IMR-90 (cell line): ENCODE results near the gene BMP7. TPM values are rescaled to one million over a fixed set of nuclear protein-coding genes. Genes with fewer than 3 reads are reported as not detected.

Source experiments
- ATAC-seq: fragments of 200-7000 bp; cut with Tn5 transposase; 2 replicates; pipeline ENCODE4 v1.9.1; 2020; ENCODE audit warnings: low read depth, mild to moderate bottlenecking, moderate library complexity
- BruUV-seq: library from RNA; stranded (reverse); fragments of 400-500 nt; replicated peaks from 2 replicates; lab custom pipeline; 2021; lab: Mats Ljungman, UMichigan
- CTCF ChIA-PET: fragments of 300-600 bp; formaldehyde crosslinking; extraction: SDS; loops from one replicate; lab custom pipeline; 2021; ENCODE audit warnings: antibody characterized with exemption; lab: Yijun Ruan, JAX
- POLR2A ChIA-PET: fragments of 300-600 bp; sonication (Branson Sonifier 250); formaldehyde crosslinking; loops from one replicate; lab custom pipeline; 2022; ENCODE audit warnings: antibody characterized with exemption; ENCODE audit not compliant: unreplicated experiment; lab: Charles Lee
- DNase-seq: peaks from one replicate; pipeline ENCODE4 v3.0.0; 2013
- H2AFZ ChIP-seq: replicated peaks from 2 replicates; pipeline ENCODE3; 2013; ENCODE audit warnings: low read length, mild to moderate bottlenecking; ENCODE audit not compliant: poor library complexity
- H2AK5ac ChIP-seq: 2 replicates; pipeline ENCODE4 v1.6.1; 2013; ENCODE audit warnings: low read depth, low read length, inconsistent platforms
- H2AK9ac ChIP-seq: replicated peaks from 2 replicates; pipeline ENCODE3; 2013; ENCODE audit warnings: mild to moderate bottlenecking, low read depth, low read length, moderate library complexity; ENCODE audit not compliant: poor library complexity
- H2BK120ac ChIP-seq: 2 replicates; pipeline ENCODE4 v1.6.1; 2013; ENCODE audit warnings: low read depth, low read length, inconsistent platforms
- H2BK15ac ChIP-seq: 3 replicates; pipeline ENCODE4 v1.6.1; 2013; ENCODE audit warnings: low read depth, low read length, inconsistent platforms
- H2BK20ac ChIP-seq: 2 replicates; pipeline ENCODE4 v1.6.1; 2013; ENCODE audit warnings: low read depth, mild to moderate bottlenecking, inconsistent platforms, low read length, moderate library complexity
- H2BK5ac ChIP-seq: 2 replicates; pipeline ENCODE4 v1.6.1; 2013; ENCODE audit warnings: mild to moderate bottlenecking, low read depth, low read length, inconsistent platforms; ENCODE audit not compliant: poor library complexity, severe bottlenecking
- H3K14ac ChIP-seq: replicated peaks from 2 replicates; pipeline ENCODE4 v1.6.1; 2013; ENCODE audit warnings: low read depth, low read length, inconsistent platforms
- H3K18ac ChIP-seq: 2 replicates; pipeline ENCODE4 v1.6.1; 2013; ENCODE audit warnings: low read depth, low read length, control low read depth
- H3K23ac ChIP-seq: 2 replicates; pipeline ENCODE4 v1.6.1; 2013; ENCODE audit warnings: low read depth, low read length, inconsistent platforms
- H3K27ac ChIP-seq: 2 replicates; pipeline ENCODE4 v1.5.1; 2013; ENCODE audit warnings: mild to moderate bottlenecking, control low read depth, low read length; ENCODE audit not compliant: insufficient read depth
- H3K27me3 ChIP-seq: 2 replicates; pipeline ENCODE4 v1.6.1; 2013; ENCODE audit warnings: low read length; ENCODE audit not compliant: control insufficient read depth, insufficient read depth
- H3K36me3 ChIP-seq: 2 replicates; pipeline ENCODE4 v1.6.1; 2013; ENCODE audit warnings: low read length, mixed read lengths; ENCODE audit not compliant: control insufficient read depth, insufficient read depth
- H3K4ac ChIP-seq: 2 replicates; pipeline ENCODE4 v1.6.1; 2013; ENCODE audit warnings: low read depth, low read length, inconsistent platforms
- H3K4me1 ChIP-seq: 2 replicates; pipeline ENCODE4 v1.6.1; 2013; ENCODE audit warnings: low read length, mixed read lengths; ENCODE audit not compliant: control insufficient read depth, insufficient read depth
- H3K4me2 ChIP-seq: 2 replicates; pipeline ENCODE4 v1.6.1; 2013; ENCODE audit warnings: low read depth, mild to moderate bottlenecking, control low read depth, low read length, moderate library complexity
- H3K4me3 ChIP-seq: 2 replicates; pipeline ENCODE4 v1.5.1; 2013; ENCODE audit warnings: low read depth, mild to moderate bottlenecking, control low read depth, low read length, moderate library complexity; ENCODE audit not compliant: insufficient read depth
- H3K56ac ChIP-seq: 2 replicates; pipeline ENCODE4 v1.6.1; 2013; ENCODE audit warnings: low read length, inconsistent platforms; ENCODE audit not compliant: insufficient read depth; ENCODE audit errors: extremely low read depth
- H3K79me1 ChIP-seq, 2 experiments: 2 replicates each; pipeline ENCODE4 v1.6.1; 2013; ENCODE audit warnings: low read length in 2 of 2, inconsistent platforms in 1 of 2, low read depth in 1 of 2
- H3K9ac ChIP-seq: 2 replicates; pipeline ENCODE4 v1.6.1; 2013; ENCODE audit warnings: low read depth, low read length, control low read depth
- H3K9me1 ChIP-seq: 2 replicates; pipeline ENCODE4 v1.6.1; 2013; ENCODE audit warnings: low read length, inconsistent platforms; ENCODE audit not compliant: insufficient read depth
- H3K9me3 ChIP-seq: 2 replicates; pipeline ENCODE4 v1.6.1; 2013; ENCODE audit warnings: low read length; ENCODE audit not compliant: control insufficient read depth, insufficient read depth
- H4K20me1 ChIP-seq: 2 replicates; pipeline ENCODE4 v1.6.1; 2013; ENCODE audit warnings: low read length, inconsistent platforms; ENCODE audit not compliant: insufficient read depth
- H4K5ac ChIP-seq: 2 replicates; pipeline ENCODE4 v1.6.1; 2013; ENCODE audit warnings: mild to moderate bottlenecking, low read depth, low read length, control low read depth
- H4K8ac ChIP-seq, 2 experiments: 2 replicates each; pipeline ENCODE4 v1.6.1; 2013; ENCODE audit warnings: low read depth in 2 of 2, low read length in 2 of 2, control low read depth in 1 of 2, inconsistent platforms in 1 of 2
- H4K91ac ChIP-seq: 2 replicates; pipeline ENCODE4 v1.6.1; 2013; ENCODE audit warnings: low read depth, low read length, inconsistent platforms; ENCODE audit not compliant: insufficient read depth
- BHLHE40 ChIP-seq: fragments of 150-350 bp; IDR thresholded peaks from 2 replicates; pipeline ENCODE4 v1.6.1; 2016; ENCODE audit warnings: mild to moderate bottlenecking, low read depth, low read length
- CEBPB ChIP-seq: IDR thresholded peaks from 2 replicates; pipeline ENCODE4 v1.6.1; 2012; ENCODE audit warnings: low read depth, low read length, improper control_type of control experiment
- CHD1 ChIP-seq: IDR thresholded peaks from 2 replicates; pipeline ENCODE4 v1.6.1; 2012; ENCODE audit warnings: low read depth, low read length, improper control_type of control experiment
- FOS ChIP-seq: fragments of 150-350 bp; IDR thresholded peaks from 2 replicates; pipeline ENCODE4 v1.6.1; 2016; ENCODE audit warnings: low read depth, low read length
- MAFK ChIP-seq: IDR thresholded peaks from 2 replicates; pipeline ENCODE4 v1.6.1; 2012; ENCODE audit warnings: low read depth, low read length, improper control_type of control experiment
- MAZ ChIP-seq: IDR thresholded peaks from 2 replicates; pipeline ENCODE4 v1.6.1; 2012; ENCODE audit warnings: low read depth, mild to moderate bottlenecking, low read length, improper control_type of control experiment, moderate library complexity, borderline replicate concordance
- MXI1 ChIP-seq: IDR thresholded peaks from 2 replicates; pipeline ENCODE4 v1.6.1; 2012; ENCODE audit warnings: low read depth, mild to moderate bottlenecking, low read length, moderate library complexity, borderline replicate concordance
- NFE2L2 ChIP-seq: fragments of 150-350 bp; IDR thresholded peaks from 2 replicates; pipeline ENCODE4 v1.6.1; 2016; ENCODE audit warnings: low read depth, mild to moderate bottlenecking, low read length
- POLR2A ChIP-seq: IDR thresholded peaks from 2 replicates; pipeline ENCODE4 v1.6.1; 2012; ENCODE audit warnings: mild to moderate bottlenecking, low read depth, low read length
- RAD21 ChIP-seq: IDR thresholded peaks from 2 replicates; pipeline ENCODE4 v1.6.1; 2012; ENCODE audit warnings: low read length, improper control_type of control experiment
- RCOR1 ChIP-seq: IDR thresholded peaks from 2 replicates; pipeline ENCODE4 v1.6.1; 2012; ENCODE audit warnings: mild to moderate bottlenecking, low read length, improper control_type of control experiment; ENCODE audit not compliant: insufficient replicate concordance
- RFX5 ChIP-seq: IDR thresholded peaks from 2 replicates; pipeline ENCODE4 v1.8.0; 2012; ENCODE audit warnings: low read depth, mild to moderate bottlenecking, low read length, moderate library complexity
- SMC3 ChIP-seq: fragments of 150-350 bp; IDR thresholded peaks from 2 replicates; pipeline ENCODE4 v1.6.1; 2016; ENCODE audit warnings: low read depth, mild to moderate bottlenecking, antibody characterized with exemption, low read length, moderate library complexity
- WGBS, 2 experiments: methylation state at CpG; one replicate each; pipeline versions ENCODE4 v1.1.5 to v1.1.7; 2013; ENCODE audit warnings: missing lambda C conversion rate in 2 of 2; ENCODE audit not compliant: insufficient read length in 1 of 2; ENCODE audit errors: extremely low coverage in 2 of 2; 5-methylcytosine and 5-hydroxymethylcytosine counted together
- dilution Hi-C: fragments of 300-500 bp; cut with HindIII; formaldehyde crosslinking; loops from one replicate; pipeline ENCODE4 v1.14.3; 2018; ENCODE audit warnings: low sequenced_read_pairs; ENCODE audit not compliant: unreplicated experiment
- in situ Hi-C: fragments of 300-500 bp; cut with MboI; formaldehyde crosslinking; loops from 3 replicates; pipeline ENCODE4 v1.14.3; 2019; ENCODE audit warnings: low sequenced_read_pairs, inconsistent platforms, mixed read lengths
- intact Hi-C: fragments of 100-400 bp; cut with micrococcal nuclease; formaldehyde crosslinking; loops from 2 replicates; pipeline ENCODE4 v1.10.0; 2022
- polyA plus RNA-seq, 3 experiments: library from polyadenylated mRNA; depleted of rRNA; stranded (reverse); fragments of >200 nt; gene quantifications; 2 replicates each; pipeline ENCODE4 v1.2.3, GENCODE V29; 2012; ENCODE audit warnings: low replicate concordance in 1 of 3
- total RNA-seq: library from RNA; depleted of rRNA; stranded (reverse); fragments of >200 nt; gene quantifications from 2 replicates; pipeline ENCODE4 v1.2.3, GENCODE V29; 2012
- TF ChIP-seq, protein P1 (sequence below): conservative IDR thresholded peaks from 2 replicates; pipeline ENCODE4 v1.5.1; 2012; ENCODE audit warnings: mild to moderate bottlenecking, low read depth, low read length, improper control_type of control experiment
- TF ChIP-seq, protein P2 (sequence below): fragments of 150-350 bp; IDR thresholded peaks from 2 replicates; pipeline ENCODE4 v1.6.1; 2017; ENCODE audit warnings: mild to moderate bottlenecking, antibody characterized with exemption, low read length, low read depth
- TF ChIP-seq, protein P3 (sequence below): fragments of 150-350 bp; IDR thresholded peaks from 2 replicates; pipeline ENCODE4 v1.6.1; 2016; ENCODE audit warnings: low read depth, mild to moderate bottlenecking, low read length, moderate library complexity, borderline replicate concordance

Gene BMP7
- total and polyA plus RNA-seq, 2 of the 4 experiments (the other 2 are of a cell fraction) = not detected

DNA sequence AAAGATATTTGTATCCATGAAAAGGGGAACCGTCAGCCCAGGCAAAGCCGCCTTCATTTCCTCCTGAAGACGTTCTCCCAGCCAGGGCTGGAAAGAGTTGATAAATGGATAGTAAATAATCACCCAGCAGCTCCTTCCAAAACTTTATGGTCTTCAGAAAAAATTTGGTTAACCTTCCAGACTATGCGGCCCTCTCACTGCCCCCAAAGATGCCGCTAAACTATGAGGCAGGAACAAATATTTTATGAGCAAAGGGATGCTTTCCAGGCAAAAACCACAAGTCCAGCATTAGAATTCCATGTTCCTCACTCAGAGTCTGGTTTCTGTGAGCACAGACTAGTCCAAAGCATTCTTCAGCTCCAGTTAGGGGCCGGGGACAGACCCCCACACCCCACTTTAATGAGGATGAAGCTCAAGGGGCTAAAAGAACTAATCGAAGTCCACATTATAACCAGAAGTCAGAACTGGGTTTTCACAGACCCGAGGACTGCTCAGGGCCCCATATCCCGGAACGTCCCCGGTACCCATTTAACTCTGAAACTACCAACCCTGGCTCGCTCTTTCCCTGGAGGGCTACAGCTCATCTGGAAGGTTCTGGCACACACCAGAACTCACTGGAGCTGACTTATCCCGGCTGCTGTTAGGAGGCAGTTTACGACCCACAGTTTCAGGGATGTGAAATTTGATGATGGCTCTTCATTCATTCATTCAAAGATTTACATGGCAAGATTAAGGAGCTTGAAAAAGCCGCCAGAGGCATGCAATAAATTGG, 29.4 kb downstream of the BMP7 start:
- Histone ChIP-seq H2BK15ac (no peak overlapping the region), H2BK5ac (no peak overlapping the region), H3K23ac (no peak overlapping the region), H3K14ac (no peak overlapping the region), H3K79me1 (no peaks in the 10 kb centered on the region), H3K4ac (no peak overlapping the region), H2AK5ac (no peak overlapping the region), H3K4me1 (no peaks in the 10 kb centered on the region), H3K4me3 (no peak overlapping the region), H3K27me3 (no peaks in the 10 kb centered on the region; the same call in 1 of the 2 replicates), H3K27ac (no peak overlapping the region), H4K5ac (no peak overlapping the region), H4K91ac (no peak overlapping the region), H3K56ac (no peak overlapping the region), H4K8ac (no peak overlapping the region), H2AFZ (no peak overlapping the region), H2BK120ac (no peak overlapping the region), H3K9ac (no peak overlapping the region), H2AK9ac (no peak overlapping the region), H2BK20ac (no peak overlapping the region), H3K36me3 (no peaks in the 10 kb centered on the region), H4K20me1 (no peaks in the 10 kb centered on the region), H3K18ac (no peak overlapping the region), H3K9me1 (no peaks in the 10 kb centered on the region), H3K4me2 (no peak overlapping the region), H3K9me3 (no peaks in the 10 kb centered on the region; the same call in 1 of the 2 replicates)
- WGBS, 2 experiments = 28% methylated on average over 2 of the region's 15 CpGs; no CpG with 5 or more reads in 1 of the 2 experiments
- BruUV-seq = no TSS peak
- ChIA-PET POLR2A (no interaction called here), CTCF (no interaction called here)
- in situ Hi-C loops (no loop called here), dilution Hi-C loops (no loop called here), intact Hi-C loops (no loop called here)
- TF ChIP-seq, protein P1, sequence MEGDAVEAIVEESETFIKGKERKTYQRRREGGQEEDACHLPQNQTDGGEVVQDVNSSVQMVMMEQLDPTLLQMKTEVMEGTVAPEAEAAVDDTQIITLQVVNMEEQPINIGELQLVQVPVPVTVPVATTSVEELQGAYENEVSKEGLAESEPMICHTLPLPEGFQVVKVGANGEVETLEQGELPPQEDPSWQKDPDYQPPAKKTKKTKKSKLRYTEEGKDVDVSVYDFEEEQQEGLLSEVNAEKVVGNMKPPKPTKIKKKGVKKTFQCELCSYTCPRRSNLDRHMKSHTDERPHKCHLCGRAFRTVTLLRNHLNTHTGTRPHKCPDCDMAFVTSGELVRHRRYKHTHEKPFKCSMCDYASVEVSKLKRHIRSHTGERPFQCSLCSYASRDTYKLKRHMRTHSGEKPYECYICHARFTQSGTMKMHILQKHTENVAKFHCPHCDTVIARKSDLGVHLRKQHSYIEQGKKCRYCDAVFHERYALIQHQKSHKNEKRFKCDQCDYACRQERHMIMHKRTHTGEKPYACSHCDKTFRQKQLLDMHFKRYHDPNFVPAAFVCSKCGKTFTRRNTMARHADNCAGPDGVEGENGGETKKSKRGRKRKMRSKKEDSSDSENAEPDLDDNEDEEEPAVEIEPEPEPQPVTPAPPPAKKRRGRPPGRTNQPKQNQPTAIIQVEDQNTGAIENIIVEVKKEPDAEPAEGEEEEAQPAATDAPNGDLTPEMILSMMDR = no peak
- TF ChIP-seq RAD21 (no peak), RCOR1 (no peak), SMC3 (no peak), NFE2L2 (no peak), CHD1 (no peak), FOS (no peak), MXI1 (no peak), BHLHE40 (no peak), POLR2A (no peak), RFX5 (no peak), MAZ (no peak), MAFK (no peak), CEBPB (no peak)
- TF ChIP-seq, protein P2, sequence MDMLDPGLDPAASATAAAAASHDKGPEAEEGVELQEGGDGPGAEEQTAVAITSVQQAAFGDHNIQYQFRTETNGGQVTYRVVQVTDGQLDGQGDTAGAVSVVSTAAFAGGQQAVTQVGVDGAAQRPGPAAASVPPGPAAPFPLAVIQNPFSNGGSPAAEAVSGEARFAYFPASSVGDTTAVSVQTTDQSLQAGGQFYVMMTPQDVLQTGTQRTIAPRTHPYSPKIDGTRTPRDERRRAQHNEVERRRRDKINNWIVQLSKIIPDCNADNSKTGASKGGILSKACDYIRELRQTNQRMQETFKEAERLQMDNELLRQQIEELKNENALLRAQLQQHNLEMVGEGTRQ = no peak
- TF ChIP-seq, protein P3, sequence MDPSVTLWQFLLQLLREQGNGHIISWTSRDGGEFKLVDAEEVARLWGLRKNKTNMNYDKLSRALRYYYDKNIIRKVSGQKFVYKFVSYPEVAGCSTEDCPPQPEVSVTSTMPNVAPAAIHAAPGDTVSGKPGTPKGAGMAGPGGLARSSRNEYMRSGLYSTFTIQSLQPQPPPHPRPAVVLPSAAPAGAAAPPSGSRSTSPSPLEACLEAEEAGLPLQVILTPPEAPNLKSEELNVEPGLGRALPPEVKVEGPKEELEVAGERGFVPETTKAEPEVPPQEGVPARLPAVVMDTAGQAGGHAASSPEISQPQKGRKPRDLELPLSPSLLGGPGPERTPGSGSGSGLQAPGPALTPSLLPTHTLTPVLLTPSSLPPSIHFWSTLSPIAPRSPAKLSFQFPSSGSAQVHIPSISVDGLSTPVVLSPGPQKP = no peak
- DNase-seq (no peak), ATAC-seq (no peak)
